MM.1S (cell line): ENCODE measurements around the gene TIAM1.

ENCODE experiments used
- EZH2 ChIP-seq: fragments of 300-600 bp; sonication (generic); optimal IDR thresholded peaks from 2 replicates; pipeline ENCODE3; 2017; ENCODE audit warnings: low read depth, mild to moderate bottlenecking, antibody characterized with exemption, low read length, mixed read lengths
- TF ChIP-seq, protein P1 (sequence below): fragments of 300-600 bp; sonication (generic); IDR thresholded peaks from 2 replicates; pipeline ENCODE4 v1.5.1; 2016; ENCODE audit warnings: antibody characterized with exemption, low read length, mixed read lengths

GRCh38 chr21:31078796-31079195 lies 265.3 kb downstream of the TIAM1 start:
- TF ChIP-seq, protein P1, sequence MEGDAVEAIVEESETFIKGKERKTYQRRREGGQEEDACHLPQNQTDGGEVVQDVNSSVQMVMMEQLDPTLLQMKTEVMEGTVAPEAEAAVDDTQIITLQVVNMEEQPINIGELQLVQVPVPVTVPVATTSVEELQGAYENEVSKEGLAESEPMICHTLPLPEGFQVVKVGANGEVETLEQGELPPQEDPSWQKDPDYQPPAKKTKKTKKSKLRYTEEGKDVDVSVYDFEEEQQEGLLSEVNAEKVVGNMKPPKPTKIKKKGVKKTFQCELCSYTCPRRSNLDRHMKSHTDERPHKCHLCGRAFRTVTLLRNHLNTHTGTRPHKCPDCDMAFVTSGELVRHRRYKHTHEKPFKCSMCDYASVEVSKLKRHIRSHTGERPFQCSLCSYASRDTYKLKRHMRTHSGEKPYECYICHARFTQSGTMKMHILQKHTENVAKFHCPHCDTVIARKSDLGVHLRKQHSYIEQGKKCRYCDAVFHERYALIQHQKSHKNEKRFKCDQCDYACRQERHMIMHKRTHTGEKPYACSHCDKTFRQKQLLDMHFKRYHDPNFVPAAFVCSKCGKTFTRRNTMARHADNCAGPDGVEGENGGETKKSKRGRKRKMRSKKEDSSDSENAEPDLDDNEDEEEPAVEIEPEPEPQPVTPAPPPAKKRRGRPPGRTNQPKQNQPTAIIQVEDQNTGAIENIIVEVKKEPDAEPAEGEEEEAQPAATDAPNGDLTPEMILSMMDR: no peak
- TF ChIP-seq EZH2: no peak
